Tibial nerve (tissue), 4 donors: ENCODE measurements around the gene UPF1. TPM values are rescaled to one million over a fixed set of nuclear protein-coding genes. Genes with fewer than 3 reads are reported as not detected.

Source experiments
- DNase-seq, 2 donors: peaks; one replicate each; pipeline ENCODE4 v3.0.0-alpha.2; 2019; ENCODE audit warnings: low spot score in 2 of 2
- H3K27ac ChIP-seq, 4 donors: fragments of 200-600 bp; sonication (generic) in 3 of 4; one replicate each; pipeline ENCODE4 v1.5.1; 2017 to 2019; ENCODE audit warnings: mild to moderate bottlenecking in 1 of 4
- H3K27me3 ChIP-seq, 2 donors: fragments of 200-600 bp; sonication (generic) in 1 of 2; one replicate each; pipeline versions ENCODE4 v1.5.1 to v1.6.0; 2017 to 2019
- H3K36me3 ChIP-seq, 3 donors: fragments of 200-600 bp; sonication (generic); one replicate each; pipeline ENCODE4 v1.5.1; 2018 to 2019
- H3K4me1 ChIP-seq, 4 donors: fragments of 200-600 bp; sonication (generic) in 3 of 4; one replicate each; pipeline ENCODE4 v1.5.1; 2017 to 2019
- H3K4me3 ChIP-seq, 4 donors: fragments of 200-600 bp; sonication (generic) in 3 of 4; one replicate each; pipeline ENCODE4 v1.5.1; 2017 to 2019; ENCODE audit warnings: mild to moderate bottlenecking in 1 of 4, moderate library complexity in 1 of 4
- H3K9me3 ChIP-seq, 4 donors: fragments of 200-600 bp; sonication (generic) in 3 of 4; one replicate each; pipeline ENCODE4 v1.5.1; 2017 to 2019
- EP300 ChIP-seq, 2 donors: sonication (generic); formaldehyde crosslinking; IDR thresholded peaks; one replicate each; pipeline ENCODE4 v1.6.1; 2017; ENCODE audit warnings: antibody characterized with exemption in 2 of 2, mild to moderate bottlenecking in 1 of 2
- POLR2A ChIP-seq, 2 donors: fragments of 450-650 bp; IDR thresholded peaks; one replicate each; pipeline ENCODE4 v1.6.1; 2017; ENCODE audit warnings: antibody characterized with exemption in 2 of 2, mild to moderate bottlenecking in 2 of 2, moderate library complexity in 2 of 2
- WGBS, 2 donors: methylation state at CpG; one replicate each; pipeline ENCODE4 v1.1.5; 2018; 5-methylcytosine and 5-hydroxymethylcytosine counted together
- total RNA-seq, 4 donors: library from RNA; depleted of rRNA; stranded (reverse); fragments of >200 nt; gene quantifications; one replicate each; pipeline ENCODE4 v1.1.0, GENCODE V29; 2016
- TF ChIP-seq, protein P1 (sequence below), 5 experiments: fragments of 200-600 bp in 3 of 5; fragments of 450-650 bp in 2 of 5; sonication (generic) in 3 of 5; IDR thresholded peaks; one replicate each; pipeline ENCODE4 v1.5.1; 2016 to 2019; ENCODE audit warnings: antibody characterized with exemption in 5 of 5, mild to moderate bottlenecking in 3 of 5, moderate library complexity in 2 of 5

The UPF1 gene
- total RNA-seq, 4 donors from 2014 or later, result 75.6 to 117 (median 87.9) TPM

DNA sequence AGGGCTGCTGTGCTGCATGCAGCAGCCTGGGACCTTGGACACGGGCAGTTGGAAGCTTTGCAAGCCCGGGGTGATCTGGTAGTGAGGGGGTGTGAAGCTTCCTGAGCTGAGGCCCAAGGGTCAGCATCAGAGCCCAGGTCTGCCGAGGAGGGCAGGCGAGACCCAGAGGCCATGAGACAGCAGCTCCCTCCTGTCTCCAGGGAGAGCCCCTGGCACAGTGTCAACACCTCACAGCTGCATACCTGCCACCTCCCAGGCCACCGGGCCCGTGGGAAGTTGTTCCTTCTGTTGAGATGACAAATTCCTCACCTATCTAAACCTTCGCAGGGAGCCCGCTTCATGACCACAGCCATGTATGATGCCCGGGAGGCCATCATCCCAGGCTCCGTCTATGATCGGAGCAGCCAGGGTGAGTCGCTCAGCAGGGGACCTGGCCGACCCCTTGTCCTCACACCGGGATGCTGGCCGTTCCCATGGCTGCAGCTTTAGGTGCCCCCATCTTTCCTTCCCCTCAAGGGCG is 32.1 kb downstream of the UPF1 start:
- DNase-seq, result no peak
- no peak overlapping the region for H3K27ac ChIP-seq
- peaks cover 0 to 9% (median 3%) of the 10 kb centered on the region in 4 donors for H3K4me1 ChIP-seq
- TF ChIP-seq POLR2A (IDR thresholded peaks at IDR 0.05), result no peak
- TF ChIP-seq, protein P1, sequence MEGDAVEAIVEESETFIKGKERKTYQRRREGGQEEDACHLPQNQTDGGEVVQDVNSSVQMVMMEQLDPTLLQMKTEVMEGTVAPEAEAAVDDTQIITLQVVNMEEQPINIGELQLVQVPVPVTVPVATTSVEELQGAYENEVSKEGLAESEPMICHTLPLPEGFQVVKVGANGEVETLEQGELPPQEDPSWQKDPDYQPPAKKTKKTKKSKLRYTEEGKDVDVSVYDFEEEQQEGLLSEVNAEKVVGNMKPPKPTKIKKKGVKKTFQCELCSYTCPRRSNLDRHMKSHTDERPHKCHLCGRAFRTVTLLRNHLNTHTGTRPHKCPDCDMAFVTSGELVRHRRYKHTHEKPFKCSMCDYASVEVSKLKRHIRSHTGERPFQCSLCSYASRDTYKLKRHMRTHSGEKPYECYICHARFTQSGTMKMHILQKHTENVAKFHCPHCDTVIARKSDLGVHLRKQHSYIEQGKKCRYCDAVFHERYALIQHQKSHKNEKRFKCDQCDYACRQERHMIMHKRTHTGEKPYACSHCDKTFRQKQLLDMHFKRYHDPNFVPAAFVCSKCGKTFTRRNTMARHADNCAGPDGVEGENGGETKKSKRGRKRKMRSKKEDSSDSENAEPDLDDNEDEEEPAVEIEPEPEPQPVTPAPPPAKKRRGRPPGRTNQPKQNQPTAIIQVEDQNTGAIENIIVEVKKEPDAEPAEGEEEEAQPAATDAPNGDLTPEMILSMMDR (IDR thresholded peaks at IDR 0.05), result no peak
- TF ChIP-seq EP300 (IDR thresholded peaks at IDR 0.05), result no peak
- no peak overlapping the region for H3K4me3 ChIP-seq
- H3K27me3 ChIP-seq, result no peaks in the 10 kb centered on the region
- peaks cover 11 to 99% (median 50%) of the 10 kb centered on the region in 3 donors for H3K36me3 ChIP-seq
- WGBS, 2 donors, result 74 to 79% methylated on average over 12 of the region's 16 CpGs
- no peaks in the 10 kb centered on the region for H3K9me3 ChIP-seq

DNA sequence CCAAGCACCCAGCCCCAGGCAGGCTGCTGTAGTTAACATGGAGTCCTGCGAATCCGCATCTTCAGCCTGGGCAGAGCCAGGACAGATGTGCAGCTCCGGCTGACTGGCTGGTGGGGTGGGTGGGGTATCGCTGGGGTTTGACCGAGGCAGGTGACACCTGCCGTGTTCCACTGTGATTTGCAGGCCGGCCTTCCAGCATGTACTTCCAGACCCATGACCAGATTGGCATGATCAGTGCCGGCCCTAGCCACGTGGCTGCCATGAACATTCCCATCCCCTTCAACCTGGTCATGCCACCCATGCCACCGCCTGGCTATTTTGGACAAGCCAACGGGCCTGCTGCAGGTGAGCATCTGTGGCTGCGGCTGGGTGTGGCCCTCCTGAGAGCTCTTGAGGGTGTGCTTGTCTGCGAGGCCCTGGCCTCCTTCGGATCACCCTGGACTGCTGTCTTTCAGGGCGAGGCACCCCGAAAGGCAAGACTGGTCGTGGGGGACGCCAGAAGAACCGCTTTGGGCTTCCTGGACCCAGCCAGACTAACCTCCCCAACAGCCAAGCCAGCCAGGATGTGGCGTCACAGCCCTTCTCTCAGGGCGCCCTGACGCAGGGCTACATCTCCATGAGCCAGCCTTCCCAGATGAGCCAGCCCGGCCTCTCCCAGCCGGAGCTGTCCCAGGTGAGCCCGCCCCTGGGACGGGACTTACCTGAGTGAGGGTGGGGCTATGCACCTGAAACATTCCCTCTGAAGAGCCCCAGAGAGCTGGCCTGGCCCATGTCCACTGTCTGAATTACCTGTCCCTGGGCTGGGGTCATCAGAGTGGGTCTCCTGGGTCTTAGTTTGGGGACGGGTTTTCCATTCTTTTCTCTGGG is 33.6 kb downstream of the UPF1 start:
- Histone ChIP-seq H3K27me3 (no peaks in the 10 kb centered on the region), H3K27ac (no peak overlapping the region), H3K9me3 (no peaks in the 10 kb centered on the region), H3K4me1 (peaks cover 0 to 20% (median 8%) of the 10 kb centered on the region in 4 donors), H3K4me3 (no peak overlapping the region), H3K36me3 (peaks cover 11 to 94% (median 41%) of the 10 kb centered on the region in 3 donors)
- DNase-seq, result no peak
- WGBS, 2 donors, result 89 to 93% methylated on average over 20 to 23 of the region's 27 CpGs
- TF ChIP-seq POLR2A (IDR thresholded peaks at IDR 0.05), result no peak
- no peak for TF ChIP-seq EP300 (IDR thresholded peaks at IDR 0.05)
- TF ChIP-seq, protein P1 (IDR thresholded peaks at IDR 0.05), result no peak

DNA sequence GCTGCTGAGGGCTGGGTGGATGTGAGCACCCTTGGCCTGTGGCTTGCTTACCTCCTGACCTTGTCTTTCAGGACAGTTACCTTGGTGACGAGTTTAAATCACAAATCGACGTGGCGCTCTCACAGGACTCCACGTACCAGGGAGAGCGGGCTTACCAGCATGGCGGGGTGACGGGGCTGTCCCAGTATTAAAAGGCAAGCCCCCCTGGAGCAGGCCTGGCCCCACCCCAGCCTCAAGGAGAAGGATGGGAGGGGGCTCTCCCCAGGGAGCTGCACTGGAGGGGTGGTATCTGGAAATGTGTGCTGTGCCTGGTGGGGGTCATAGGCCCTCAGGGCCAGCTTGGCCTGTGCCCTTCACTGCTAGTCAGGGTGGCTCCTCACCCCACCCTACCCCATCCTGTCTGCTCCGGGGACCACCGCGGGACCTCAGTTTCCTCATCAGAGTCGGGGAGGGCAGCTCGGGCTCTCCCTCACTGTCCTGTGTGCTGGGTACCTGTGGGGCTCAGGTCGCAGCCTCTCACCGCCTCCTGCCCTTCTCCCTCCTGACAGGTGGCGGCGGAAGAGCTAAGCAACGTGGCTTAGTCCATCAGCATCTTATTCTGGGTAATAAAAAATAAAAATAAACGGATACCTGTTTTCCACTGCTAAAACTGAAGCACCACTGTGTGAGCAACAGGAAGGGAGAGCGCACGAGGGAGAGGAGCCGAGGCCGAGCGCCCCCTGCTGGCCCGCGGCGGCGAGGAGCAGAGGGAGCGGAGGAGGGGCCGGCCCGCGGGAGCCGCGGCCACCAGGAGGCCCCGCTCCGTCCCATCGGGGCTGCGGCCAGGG is 34.4 kb downstream of the UPF1 start:
- no peaks in the 10 kb centered on the region for H3K27me3 ChIP-seq
- peaks cover 0 to 22% (median 10%) of the 10 kb centered on the region in 4 donors for H3K4me1 ChIP-seq
- H3K4me3 ChIP-seq, result no peak overlapping the region
- peak overlapping the region in 1 of 4 donors; percentile 8 for H3K27ac ChIP-seq
- DNase-seq, result peak; percentile 36 to 51
- TF ChIP-seq EP300 (IDR thresholded peaks at IDR 0.05), result no peak
- TF ChIP-seq, protein P1 (IDR thresholded peaks at IDR 0.05), result peak; percentile 95 to 98 (median 96)
- 41 to 46% methylated on average over 38 of the region's 38 CpGs for WGBS, 2 donors
- peaks cover 11 to 86% (median 33%) of the 10 kb centered on the region in 3 donors for H3K36me3 ChIP-seq
- no peaks in the 10 kb centered on the region for H3K9me3 ChIP-seq

DNA sequence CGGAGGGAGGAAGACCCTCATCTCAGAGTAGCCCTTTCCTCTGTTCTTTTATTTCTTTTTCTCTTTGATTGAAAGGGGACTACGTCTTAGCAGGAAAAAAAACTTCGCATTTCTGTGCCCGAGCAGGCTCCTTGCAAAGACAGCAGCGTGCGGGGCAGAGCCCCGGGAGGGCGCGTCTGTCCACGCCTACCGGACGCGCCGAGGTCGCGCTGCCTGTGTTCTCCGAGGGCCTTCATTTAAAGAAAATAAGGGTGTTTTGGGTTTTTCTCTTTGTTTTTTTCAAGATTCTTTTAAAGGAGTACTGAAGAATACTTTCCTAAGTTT is 35.0 kb downstream of the UPF1 start:
- DNase-seq, result no peak
- Histone ChIP-seq H3K36me3 (peaks cover 11 to 80% (median 31%) of the 10 kb centered on the region in 3 donors), H3K27ac (peak overlapping the region in 1 of 4 donors; percentile 8), H3K9me3 (no peaks in the 10 kb centered on the region), H3K27me3 (no peaks in the 10 kb centered on the region), H3K4me3 (no peak overlapping the region), H3K4me1 (peaks cover 0 to 22% (median 10%) of the 10 kb centered on the region in 4 donors)
- TF ChIP-seq EP300 (IDR thresholded peaks at IDR 0.05), result no peak
- TF ChIP-seq, protein P1 (IDR thresholded peaks at IDR 0.05), result peak in 2 of 5 experiments; percentile 13 to 19
- 67 to 69% methylated on average over 17 of the region's 17 CpGs for WGBS, 2 donors
